GM12872 (cell line): ENCODE data around the gene GRID1.

Source experiments
- CTCF ChIP-seq: IDR thresholded peaks from 3 replicates; pipeline ENCODE4 v1.5.1; 2011; ENCODE audit warnings: low read depth, mild to moderate bottlenecking, low read length, moderate library complexity; ENCODE audit not compliant: insufficient read depth

Gene GRID1

GRCh38 chr10:85604884-85605283 lies 761.7 kb downstream of the GRID1 start:
- no peak for TF ChIP-seq CTCF

- TF ChIP-seq CTCF, result no peak
Measured at GRCh38 chr10:85604136-85604725, 762.4 kb downstream of the GRID1 start.

- no peak for TF ChIP-seq CTCF
Measured at GRCh38 chr10:85603151-85603940, 763.2 kb downstream of the GRID1 start.

- no peak for TF ChIP-seq CTCF
Measured at GRCh38 chr10:85602713-85603112, 763.9 kb downstream of the GRID1 start.

GRCh38 chr10:85602306-85602705 lies 764.3 kb downstream of the GRID1 start:
- no peak for TF ChIP-seq CTCF

GRCh38 chr10:85601526-85601925 lies 765.1 kb downstream of the GRID1 start:
- no peak for TF ChIP-seq CTCF

- no peak for TF ChIP-seq CTCF
Measured at GRCh38 chr10:85600744-85601081, 765.9 kb downstream of the GRID1 start.
